ENCODE results near the gene ABCA10. TPM values are rescaled to one million over a fixed set of nuclear protein-coding genes. Genes with fewer than 3 reads are reported as not detected.
"Not testable (repeated sequence)": the region's sequence is repeated elsewhere in the genome, so short reads cannot be mapped to it uniquely, and the experiment has no call there.

Gene ABCA10
- total RNA-seq, 1 experiment from 2014 or later = 6.9 TPM

GRCh38 chr17:69168642-69169041, 60.0 kb downstream of the ABCA10 start:
- DNase-seq (ENCODE audit: extremely low read depth, low read depth) = not testable (repeated sequence)

- no peak for DNase-seq (ENCODE audit: extremely low read depth, low read depth)
These were observed 61.7 kb downstream of the ABCA10 start for GRCh38 chr17:69166957-69167356.

GRCh38 chr17:69164206-69164605, 64.4 kb downstream of the ABCA10 start:
- DNase-seq (ENCODE audit: extremely low read depth, low read depth) = no peak

- no peak for DNase-seq (ENCODE audit: extremely low read depth, low read depth)
These were observed 69.2 kb downstream of the ABCA10 start for GRCh38 chr17:69159418-69159817.

- DNase-seq (ENCODE audit: extremely low read depth, low read depth) = no peak
These were observed 74.4 kb downstream of the ABCA10 start for GRCh38 chr17:69154267-69154666.

- DNase-seq (ENCODE audit: extremely low read depth, low read depth) = no peak
These were observed 78.3 kb downstream of the ABCA10 start for GRCh38 chr17:69150333-69150732.

- no peak for DNase-seq (ENCODE audit: extremely low read depth, low read depth)
These were observed 81.2 kb downstream of the ABCA10 start for GRCh38 chr17:69147460-69147859.

GRCh38 chr17:69144331-69145255, 84.0 kb downstream of the ABCA10 start:
- DNase-seq (ENCODE audit: extremely low read depth, low read depth) = no peak

GRCh38 chr17:69143683-69144231, 84.9 kb downstream of the ABCA10 start:
- DNase-seq (ENCODE audit: extremely low read depth, low read depth) = no peak

- no peak for DNase-seq (ENCODE audit: extremely low read depth, low read depth)
These were observed 85.5 kb downstream of the ABCA10 start for GRCh38 chr17:69143151-69143550.

- DNase-seq (ENCODE audit: extremely low read depth, low read depth) = no peak
These were observed 86.3 kb downstream of the ABCA10 start for GRCh38 chr17:69142175-69142802.

GRCh38 chr17:69141431-69142174, 87.0 kb downstream of the ABCA10 start, which contains the start of gene ABCA6:
ABCA6 (minus strand) TSS chr17:69141895; CDS start chr17:69140703, 1,192 bp downstream.
- no peak for DNase-seq (ENCODE audit: extremely low read depth, low read depth)

- no peak for DNase-seq (ENCODE audit: extremely low read depth, low read depth)
These were observed 94.5 kb downstream of the ABCA10 start for GRCh38 chr17:69134112-69134511.

- DNase-seq (ENCODE audit: extremely low read depth, low read depth) = no peak
These were observed 97.9 kb downstream of the ABCA10 start for GRCh38 chr17:69130627-69131296.

- DNase-seq (ENCODE audit: extremely low read depth, low read depth) = no peak
These were observed 105.0 kb downstream of the ABCA10 start for GRCh38 chr17:69123626-69124025.

- no peak for DNase-seq (ENCODE audit: extremely low read depth, low read depth)
These were observed 106.6 kb downstream of the ABCA10 start for GRCh38 chr17:69122065-69122464.

GRCh38 chr17:69117855-69118784, 110.5 kb downstream of the ABCA10 start:
- no peak for DNase-seq (ENCODE audit: extremely low read depth, low read depth)

GRCh38 chr17:69111794-69112193, 116.8 kb downstream of the ABCA10 start:
- no peak for DNase-seq (ENCODE audit: extremely low read depth, low read depth)
